Loucy (cell line): ENCODE results near the gene GPC2.

ENCODE experiments used
- CTCF ChIP-seq: fragments of 200-600 bp; sonication (generic); conservative IDR thresholded peaks from 2 replicates; pipeline ENCODE4 v1.5.1; 2014; ENCODE audit warnings: mild to moderate bottlenecking, antibody characterized with exemption, low read length
- EZH2phosphoT487 ChIP-seq: fragments of 200-600 bp; IDR thresholded peaks from 2 replicates; pipeline ENCODE4 v1.6.1; 2018; ENCODE audit warnings: antibody characterized with exemption, mild to moderate bottlenecking, moderate library complexity, borderline replicate concordance

GRCh38 chr7:100221767-100222444 is 44.7 kb upstream of the GPC2 start:
- TF ChIP-seq CTCF (no peak), EZH2phosphoT487 (no peak)
